ENCODE results near the gene IMMP2L. TPM values are rescaled to one million over a fixed set of nuclear protein-coding genes. Genes with fewer than 3 reads are reported as not detected.

IMMP2L gene
- total and polyA plus RNA-seq, 2 of the 8 experiments (the other 6 are each of a cell fraction or from before 2014, with no cell fraction given), result 2.3 to 10.1 TPM

- no peak for TF ChIP-seq CHD7 (IDR thresholded peaks at IDR 0.05; ENCODE audit: insufficient replicate concordance, low read length)
- TF ChIP-seq ZNF274 (IDR thresholded peaks at IDR 0.05; ENCODE audit: borderline replicate concordance, extremely low read depth, low read length), result no peak
- TF ChIP-seq SRF (IDR thresholded peaks at IDR 0.05; ENCODE audit: low read depth, low read length), result no peak
- TF ChIP-seq JUND (IDR thresholded peaks at IDR 0.05; ENCODE audit: low read length), result no peak
- TF ChIP-seq BACH1 (IDR thresholded peaks at IDR 0.05; ENCODE audit: low read length), result no peak
- TF ChIP-seq CTBP2 (IDR thresholded peaks at IDR 0.05; ENCODE audit: borderline replicate concordance, insufficient read depth, insufficient read length, low read length), result no peak
- TF ChIP-seq EP300 (IDR thresholded peaks at IDR 0.05; ENCODE audit: borderline replicate concordance in 1 of 2, low read depth in 2 of 2, low read length in 2 of 2), result no peak
- no peak for TF ChIP-seq GTF2F1 (IDR thresholded peaks at IDR 0.05; ENCODE audit: borderline replicate concordance, low read depth, low read length)
- TF ChIP-seq USF2 (IDR thresholded peaks at IDR 0.05; ENCODE audit: low read length), result no peak
- no peak for TF ChIP-seq ASH2L (IDR thresholded peaks at IDR 0.05; ENCODE audit: low read length)
- no peak for TF ChIP-seq BCL11A (IDR thresholded peaks at IDR 0.05; ENCODE audit: low read depth in 2 of 2, low read length in 2 of 2)
Observed at GRCh38 chr7:110704225-110704624, 858.1 kb downstream of the IMMP2L start (continued).

All from H1 (cell line).